NCI-H1105 (cell line): ENCODE measurements around the gene TRIM66.

Source experiments
- DNase-seq: peaks from one replicate; lab custom pipeline; 2025; lab: John Stamatoyannopoulos, UW

Gene TRIM66

GRCh38 chr11:8564526-8564925, 117.9 kb downstream of the TRIM66 start:
- no peak for DNase-seq
